Mesenteric fat pad (tissue), 1 donor: ENCODE measurements around the gene CCDC24. TPM values are rescaled to one million over a fixed set of nuclear protein-coding genes. Genes with fewer than 3 reads are reported as not detected.

ENCODE experiments used
- DNase-seq: peaks from one replicate; pipeline ENCODE4 v3.0.0-alpha.2; 2020; ENCODE audit warnings: low spot score
- total RNA-seq: library from RNA; stranded (reverse); fragmentation: NEBNext Ultra II Directional; extraction: Animal tissue kit (Norgen Biotek cat#: 25700); gene quantifications from one replicate; pipeline ENCODE4 v1.2.1, GENCODE V29; 2021
- donor health status: DM: yes; HTN: yes; CAD: no.

The CCDC24 gene
- total RNA-seq, 1 donor from 2014 or later = 3.9 TPM

GRCh38 chr1:43995984-43996732 is 4.8 kb downstream of the CCDC24 start:
- DNase-seq = no peak

- no peak for DNase-seq
Observed at GRCh38 chr1:43996733-43997115, 5.3 kb downstream of the CCDC24 start.

GRCh38 chr1:43997295-43997999 is 6.0 kb downstream of the CCDC24 start:
- DNase-seq = no peak

- DNase-seq = no peak
Observed at GRCh38 chr1:43998000-43998378, 6.6 kb downstream of the CCDC24 start.

GRCh38 chr1:43999455-43999854 is 8.1 kb downstream of the CCDC24 start:
- DNase-seq = no peak

GRCh38 chr1:44000122-44000665 is 8.8 kb downstream of the CCDC24 start:
- no peak for DNase-seq

- no peak for DNase-seq
Observed at GRCh38 chr1:44002165-44002564, 10.8 kb downstream of the CCDC24 start.

GRCh38 chr1:44002606-44003157 is 11.3 kb downstream of the CCDC24 start:
- DNase-seq = no peak

- no peak for DNase-seq
Observed at GRCh38 chr1:44008259-44008658, 16.9 kb downstream of the CCDC24 start.

GRCh38 chr1:44010935-44011471 is 19.6 kb downstream of the CCDC24 start:
- no peak for DNase-seq

GRCh38 chr1:44012404-44012803 is 21.0 kb downstream of the CCDC24 start:
- DNase-seq = no peak

- DNase-seq = no peak
Observed at GRCh38 chr1:44012941-44013609, 21.7 kb downstream of the CCDC24 start.

- DNase-seq = no peak
Observed at GRCh38 chr1:44013949-44014348, 22.6 kb downstream of the CCDC24 start.

GRCh38 chr1:44014365-44015104 is 23.1 kb downstream of the CCDC24 start:
- no peak for DNase-seq

- DNase-seq = no peak
Observed at GRCh38 chr1:44015206-44015605, 23.8 kb downstream of the CCDC24 start.

GRCh38 chr1:44016041-44016889 is 24.9 kb downstream of the CCDC24 start:
- no peak for DNase-seq

- DNase-seq = no peak
Observed at GRCh38 chr1:44016890-44017400, 25.5 kb downstream of the CCDC24 start.

- DNase-seq = no peak
Observed at GRCh38 chr1:44019466-44019948, 28.1 kb downstream of the CCDC24 start.

GRCh38 chr1:44020464-44020863 is 29.1 kb downstream of the CCDC24 start:
- no peak for DNase-seq
